Skin epidermis (tissue), 12 donors: ENCODE measurements around the gene ISLR2.
A peak's percentile ranks its signal among the peaks of the same experiment; 100 is the strongest.
"Not testable (repeated sequence)": the region's sequence is repeated elsewhere in the genome, so short reads cannot be mapped to it uniquely, and the experiment has no call there.

Experiments
- H3K27ac ChIP-seq, 21 experiments: fragments of 200-600 bp; sonication (generic) in 11 of 21; one replicate each; pipeline ENCODE4 v1.5.0; 2020; ENCODE audit warnings: mild to moderate bottlenecking in 3 of 21, inconsistent platforms in 2 of 21, moderate library complexity in 2 of 21
- H3K4me3 ChIP-seq, 7 experiments: fragments of 200-600 bp; sonication (generic) in 2 of 7; one replicate each; pipeline ENCODE4 v1.5.0; 2020; ENCODE audit warnings: inconsistent platforms in 2 of 7, mild to moderate bottlenecking in 2 of 7, moderate library complexity in 1 of 7

The ISLR2 gene

GRCh38 chr15:74146277-74146800 lies 16.0 kb downstream of the ISLR2 start:
- Histone ChIP-seq H3K27ac (no peak overlapping the region), H3K4me3 (no peak overlapping the region)

DNA sequence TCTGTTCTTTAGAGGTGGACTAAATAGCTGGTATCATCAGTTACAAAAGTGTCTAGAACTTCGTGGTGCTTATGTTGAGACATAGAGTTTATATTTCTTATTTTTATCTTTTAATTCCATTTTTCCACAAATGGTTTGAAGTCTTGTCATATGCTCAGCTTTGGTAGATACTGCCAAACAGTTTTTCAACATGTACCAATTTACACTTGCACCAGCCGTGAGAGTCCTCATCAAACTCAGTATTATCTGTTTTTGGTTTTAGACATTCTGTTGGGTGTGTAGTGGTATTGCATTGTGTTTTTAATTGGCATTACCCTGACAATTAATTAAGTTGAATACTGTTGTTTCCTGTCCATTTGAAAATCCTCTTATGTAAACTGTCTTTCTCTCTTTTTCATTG lies 16.7 kb downstream of the ISLR2 start:
- no peak overlapping the region for H3K27ac ChIP-seq
- no peak overlapping the region for H3K4me3 ChIP-seq

GRCh38 chr15:74155766-74156417 lies 25.5 kb downstream of the ISLR2 start:
- Histone ChIP-seq H3K27ac (no peak overlapping the region), H3K4me3 (no peak overlapping the region)

GRCh38 chr15:74156678-74157411 lies 26.5 kb downstream of the ISLR2 start:
- H3K27ac ChIP-seq, result no peak overlapping the region

GRCh38 chr15:74157868-74158827 lies 27.8 kb downstream of the ISLR2 start:
- Histone ChIP-seq H3K4me3 (no peak overlapping the region), H3K27ac (no peak overlapping the region)

More at GRCh38 chr15:74156678-74157411, 26.5 kb downstream of the ISLR2 start:
- no peak overlapping the region for H3K4me3 ChIP-seq

GRCh38 chr15:74158855-74159650 lies 28.7 kb downstream of the ISLR2 start:
- H3K4me3 ChIP-seq, result no peak overlapping the region
- H3K27ac ChIP-seq, result no peak overlapping the region

- Histone ChIP-seq H3K4me3 (no peak overlapping the region), H3K27ac (no peak overlapping the region)
Measured at GRCh38 chr15:74159773-74160172, 29.4 kb downstream of the ISLR2 start.

GRCh38 chr15:74160390-74160789 lies 30.0 kb downstream of the ISLR2 start:
- not testable (repeated sequence) for H3K4me3 ChIP-seq, H3K27ac ChIP-seq

GRCh38 chr15:74162195-74162536 lies 31.8 kb downstream of the ISLR2 start:
- not testable (repeated sequence) for H3K4me3 ChIP-seq, H3K27ac ChIP-seq

GRCh38 chr15:74165461-74165860 lies 35.1 kb downstream of the ISLR2 start:
- no peak overlapping the region for H3K4me3 ChIP-seq

DNA sequence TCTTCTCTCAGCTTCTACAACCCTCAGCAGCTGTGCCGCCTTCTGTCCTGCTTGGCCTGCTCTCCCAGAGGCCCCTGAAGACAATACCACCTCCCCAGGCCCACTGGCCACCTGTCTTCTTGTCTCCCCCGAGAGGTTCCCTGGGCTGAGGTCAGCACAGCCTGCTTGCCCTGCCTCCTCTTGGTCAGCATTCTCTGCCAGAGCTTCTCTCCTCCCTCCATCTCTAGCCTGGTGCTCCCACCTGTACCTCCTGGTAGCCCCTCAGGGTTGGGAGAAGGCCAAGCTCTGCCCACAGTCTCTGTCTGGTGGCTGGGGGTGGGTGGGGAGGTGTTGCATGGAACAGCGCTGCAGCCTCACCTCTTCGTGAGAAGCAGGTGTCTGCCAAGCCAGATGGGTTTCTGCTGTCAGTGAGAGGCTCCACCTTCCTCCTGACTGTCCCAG lies 37.5 kb downstream of the ISLR2 start:
- Histone ChIP-seq H3K27ac (no peak overlapping the region), H3K4me3 (no peak overlapping the region)

More at GRCh38 chr15:74165461-74165860, 35.1 kb downstream of the ISLR2 start:
- no peak overlapping the region for H3K27ac ChIP-seq

GRCh38 chr15:74168711-74169126 lies 38.3 kb downstream of the ISLR2 start:
- Histone ChIP-seq H3K4me3 (no peak overlapping the region), H3K27ac (no peak overlapping the region)

DNA sequence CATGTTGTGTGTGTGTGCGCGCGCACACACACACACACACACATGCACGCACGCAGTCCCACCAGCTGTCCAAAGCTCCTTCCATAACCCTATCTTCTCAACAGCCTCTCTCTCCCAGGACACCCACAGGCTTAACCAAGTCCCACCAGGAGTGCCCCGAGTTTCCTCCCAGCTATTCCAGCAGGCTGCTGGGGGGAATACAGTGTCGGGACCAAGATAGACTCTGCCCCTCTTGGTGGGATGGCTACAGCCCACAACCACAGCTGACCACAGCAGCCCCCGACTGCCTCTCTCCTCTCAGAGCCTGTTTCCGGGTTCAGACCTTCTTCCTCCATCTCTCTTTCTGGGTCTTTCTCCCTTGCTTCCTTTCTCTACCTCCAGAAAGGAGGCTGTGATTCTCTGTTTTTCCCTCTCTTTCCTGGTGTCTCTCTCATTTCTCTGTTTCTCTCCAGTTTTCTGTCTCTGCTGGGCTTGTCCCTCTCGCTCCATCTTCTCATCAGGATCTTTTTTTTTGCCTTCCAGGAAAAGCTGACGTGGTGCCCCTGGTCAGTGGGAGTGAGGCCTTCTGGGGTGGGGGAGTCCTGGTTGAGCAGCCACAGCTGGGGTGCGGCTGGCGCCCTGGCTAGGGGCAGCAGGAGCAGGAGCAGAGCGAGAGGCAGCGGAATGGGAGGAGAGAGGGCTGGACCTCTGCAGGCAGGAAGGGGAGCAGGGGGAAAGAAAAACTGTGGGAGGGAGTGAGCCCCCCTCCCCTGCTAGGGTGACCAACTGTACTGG lies 39.9 kb downstream of the ISLR2 start:
- Histone ChIP-seq H3K27ac (no peak overlapping the region), H3K4me3 (no peak overlapping the region)

DNA sequence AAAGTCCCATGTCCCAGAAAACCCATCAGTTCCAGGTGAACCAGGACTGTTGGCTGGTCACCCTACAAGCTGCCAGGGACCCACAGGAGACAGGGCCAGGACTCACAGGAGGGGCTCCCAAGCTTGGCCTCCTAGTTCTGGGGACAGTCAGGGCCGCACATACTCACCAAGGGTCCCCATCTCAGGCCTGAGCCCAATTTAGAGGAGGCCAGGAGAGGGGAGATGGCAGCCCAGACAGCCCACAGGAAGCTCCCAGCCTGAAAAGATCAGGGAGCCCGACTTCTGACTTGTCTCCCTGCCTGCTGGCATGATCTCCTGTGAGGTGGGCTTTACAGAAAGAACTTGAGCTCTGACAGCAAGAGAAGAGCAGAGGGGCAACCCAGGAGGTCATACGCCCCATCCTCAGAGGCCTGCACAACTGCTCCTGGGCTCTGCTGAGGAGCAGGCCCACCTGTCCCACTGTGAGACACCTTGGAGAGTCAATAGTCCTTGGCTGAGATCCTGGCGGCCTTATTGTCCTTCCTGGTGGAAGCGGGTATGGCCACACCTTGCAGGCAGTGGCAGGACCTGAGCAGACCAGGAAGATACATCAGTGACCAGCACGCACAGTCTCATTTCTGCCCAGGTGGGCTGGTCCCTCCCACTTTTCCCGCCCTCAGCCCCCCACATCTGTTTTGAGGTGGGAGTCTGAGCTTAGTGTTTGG lies 40.6 kb downstream of the ISLR2 start:
- no peak overlapping the region for H3K27ac ChIP-seq
- no peak overlapping the region for H3K4me3 ChIP-seq

GRCh38 chr15:74171965-74172541 lies 41.7 kb downstream of the ISLR2 start:
- Histone ChIP-seq H3K4me3 (no peak overlapping the region), H3K27ac (peak overlapping the region in 11 of 21 experiments; percentile 45 to 84 (median 72))

GRCh38 chr15:74172701-74173379 lies 42.5 kb downstream of the ISLR2 start:
- H3K4me3 ChIP-seq, result peak overlapping the region in 2 of 7 experiments; percentile 25 to 33
- H3K27ac ChIP-seq, result peak overlapping the region in 18 of 21 experiments; percentile 33 to 84 (median 70)
